ENCODE data around the gene DENND2A. TPM values are rescaled to one million over a fixed set of nuclear protein-coding genes. Genes with fewer than 3 reads are reported as not detected.
"Not testable (repeated sequence)": the region's sequence is repeated elsewhere in the genome, so short reads cannot be mapped to it uniquely, and the experiment has no call there.

DENND2A gene
- total and polyA plus RNA-seq, 8 donors: 9.3 to 47.2 (median 37.6) TPM

GRCh38 chr7:140673063-140673773 is 32.6 kb upstream of the DENND2A start:
- TF ChIP-seq CTCF (IDR thresholded peaks at IDR 0.05): no peak
- Histone ChIP-seq H3K27me3 (no peaks in the 10 kb centered on the region), H3K4me3 (peak overlapping the region; percentile 61 to 70), H3K27ac (peak overlapping the region; percentile 75 to 84), H3K4me1 (peaks cover 3 to 34% of the 10 kb centered on the region in 2 donors), H3K9me3 (no peaks in the 10 kb centered on the region), H3K36me3 (peaks cover 0 to 4% of the 10 kb centered on the region in 2 donors)
- DNase-seq: peak; percentile 47 to 89 (median 70)
- peak; percentile 81 for ATAC-seq
- intact Hi-C loops (cut with DNase I): no loop called here

- peak within 1 kb of the TSS; percentile 61 to 70 for H3K4me3 ChIP-seq
- H3K27ac ChIP-seq: peak within 1 kb of the TSS; percentile 75 to 84
- ATAC-seq (peak; percentile 77), DNase-seq (peak in 3 of 4 donors; percentile 50 to 93 (median 65))
- no peak for TF ChIP-seq CTCF (IDR thresholded peaks at IDR 0.05)
- intact Hi-C loops (cut with DNase I): no loop called here
- H3K36me3 ChIP-seq: no peaks in the 10 kb centered on the region
- no peaks in the 10 kb centered on the region for H3K9me3 ChIP-seq
- H3K4me1 ChIP-seq: peaks cover 3 to 34% of the 10 kb centered on the region in 2 donors
- no peaks in the 10 kb centered on the region for H3K27me3 ChIP-seq
Measured at GRCh38 chr7:140672382-140673062, 31.9 kb upstream of the DENND2A start, which contains the start of gene ADCK2. ADCK2 (plus strand) TSS chr7:140672945; CDS start chr7:140673331, 386 bp downstream.

GRCh38 chr7:140671966-140672365 is 31.4 kb upstream of the DENND2A start:
- Histone ChIP-seq H3K4me3 (no peak overlapping the region), H3K4me1 (peaks cover 3 to 34% of the 10 kb centered on the region in 2 donors), H3K36me3 (no peaks in the 10 kb centered on the region), H3K27me3 (no peaks in the 10 kb centered on the region), H3K9me3 (no peaks in the 10 kb centered on the region), H3K27ac (no peak overlapping the region)
- no peak for DNase-seq
- no peak for ATAC-seq
- intact Hi-C loops (cut with DNase I): no loop called here
- no peak for TF ChIP-seq CTCF (IDR thresholded peaks at IDR 0.05)

GRCh38 chr7:140670343-140670935 is 29.8 kb upstream of the DENND2A start:
- intact Hi-C loops (cut with DNase I): no loop called here
- H3K4me1 ChIP-seq: peaks cover 3 to 30% of the 10 kb centered on the region in 2 donors
- H3K27me3 ChIP-seq: no peaks in the 10 kb centered on the region
- no peaks in the 10 kb centered on the region for H3K9me3 ChIP-seq
- ATAC-seq (no peak), DNase-seq (no peak)
- no peak overlapping the region for H3K4me3 ChIP-seq
- TF ChIP-seq CTCF (IDR thresholded peaks at IDR 0.05): no peak
- H3K36me3 ChIP-seq: no peaks in the 10 kb centered on the region
- no peak overlapping the region for H3K27ac ChIP-seq

- H3K36me3 ChIP-seq; DNase-seq; H3K27me3 ChIP-seq; H3K9me3 ChIP-seq; ATAC-seq; H3K4me3 ChIP-seq; intact Hi-C loops (cut with DNase I); H3K27ac ChIP-seq: not testable (repeated sequence)
- peaks cover 3 to 24% of the 10 kb centered on the region in 2 donors for H3K4me1 ChIP-seq
Measured at GRCh38 chr7:140669862-140670261, 29.2 kb upstream of the DENND2A start.
